Measurements from ENCODE around the gene UMODL1. TPM values are rescaled to one million over a fixed set of nuclear protein-coding genes. Genes with fewer than 3 reads are reported as not detected.

The UMODL1 gene
- total RNA-seq, 3 donors from 2014 or later, result 0.14 to 0.90 (median 0.16) TPM

DNA sequence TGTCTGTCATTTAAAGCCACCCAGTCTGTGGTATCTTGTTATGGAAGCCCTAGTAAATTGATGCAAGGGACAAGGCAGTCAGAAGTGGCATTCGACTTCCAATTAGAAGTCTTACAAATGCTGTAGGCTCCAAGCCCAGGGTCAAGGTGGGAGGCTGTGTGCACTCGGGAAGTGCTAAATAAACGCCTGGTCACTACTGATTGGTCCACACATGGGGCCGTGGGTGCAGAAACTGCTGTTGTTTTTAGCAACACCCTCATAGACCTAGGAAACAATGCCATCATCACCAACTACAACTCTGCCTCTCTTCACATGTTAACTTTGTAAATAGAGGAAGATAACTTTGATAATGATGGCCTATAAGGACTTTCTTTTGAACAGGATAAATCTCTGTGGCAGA, 40.8 kb upstream of the UMODL1 start:
- Histone ChIP-seq H3K36me3 (ENCODE audit: low read depth) (no peaks in the 10 kb centered on the region), H3K4me1 (ENCODE audit: low read depth) (peaks cover 3% of the 10 kb centered on the region), H3K9me3 (no peaks in the 10 kb centered on the region), H3K4me3 (no peak overlapping the region)
- intact Hi-C loops (cut with DNase I, micrococcal nuclease), result no loop called here
- no peak for ATAC-seq
- DNase-seq, result no peak
- TF ChIP-seq, protein P1, sequence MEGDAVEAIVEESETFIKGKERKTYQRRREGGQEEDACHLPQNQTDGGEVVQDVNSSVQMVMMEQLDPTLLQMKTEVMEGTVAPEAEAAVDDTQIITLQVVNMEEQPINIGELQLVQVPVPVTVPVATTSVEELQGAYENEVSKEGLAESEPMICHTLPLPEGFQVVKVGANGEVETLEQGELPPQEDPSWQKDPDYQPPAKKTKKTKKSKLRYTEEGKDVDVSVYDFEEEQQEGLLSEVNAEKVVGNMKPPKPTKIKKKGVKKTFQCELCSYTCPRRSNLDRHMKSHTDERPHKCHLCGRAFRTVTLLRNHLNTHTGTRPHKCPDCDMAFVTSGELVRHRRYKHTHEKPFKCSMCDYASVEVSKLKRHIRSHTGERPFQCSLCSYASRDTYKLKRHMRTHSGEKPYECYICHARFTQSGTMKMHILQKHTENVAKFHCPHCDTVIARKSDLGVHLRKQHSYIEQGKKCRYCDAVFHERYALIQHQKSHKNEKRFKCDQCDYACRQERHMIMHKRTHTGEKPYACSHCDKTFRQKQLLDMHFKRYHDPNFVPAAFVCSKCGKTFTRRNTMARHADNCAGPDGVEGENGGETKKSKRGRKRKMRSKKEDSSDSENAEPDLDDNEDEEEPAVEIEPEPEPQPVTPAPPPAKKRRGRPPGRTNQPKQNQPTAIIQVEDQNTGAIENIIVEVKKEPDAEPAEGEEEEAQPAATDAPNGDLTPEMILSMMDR (IDR thresholded peaks at IDR 0.05), result no peak

DNA sequence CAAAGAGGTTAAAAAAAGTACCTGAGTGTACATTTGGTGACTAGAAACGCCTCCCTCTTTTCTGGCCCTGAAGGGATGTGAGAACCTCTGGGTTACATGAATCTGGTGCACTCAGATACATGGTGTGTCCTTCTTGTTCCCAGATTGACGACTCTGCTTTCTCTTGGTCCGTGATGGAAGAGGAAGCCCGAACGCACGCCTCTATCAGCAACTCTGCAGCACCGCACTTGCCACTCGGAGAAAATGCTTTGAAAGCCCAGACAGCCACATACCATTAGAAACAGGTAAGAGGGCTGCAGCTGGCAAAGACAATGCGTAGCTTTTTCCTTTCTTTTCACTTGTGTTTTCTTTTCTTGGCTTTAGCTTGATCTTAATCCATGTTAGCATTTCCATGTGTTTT, 39.9 kb upstream of the UMODL1 start:
- ATAC-seq (no peak), DNase-seq (no peak)
- intact Hi-C loops (cut with DNase I, micrococcal nuclease), result no loop called here
- Histone ChIP-seq H3K9me3 (no peaks in the 10 kb centered on the region), H3K4me3 (no peak overlapping the region), H3K36me3 (ENCODE audit: low read depth) (no peaks in the 10 kb centered on the region), H3K4me1 (ENCODE audit: low read depth) (peaks cover 3% of the 10 kb centered on the region)
- TF ChIP-seq, protein P1 (IDR thresholded peaks at IDR 0.05), result no peak

DNA sequence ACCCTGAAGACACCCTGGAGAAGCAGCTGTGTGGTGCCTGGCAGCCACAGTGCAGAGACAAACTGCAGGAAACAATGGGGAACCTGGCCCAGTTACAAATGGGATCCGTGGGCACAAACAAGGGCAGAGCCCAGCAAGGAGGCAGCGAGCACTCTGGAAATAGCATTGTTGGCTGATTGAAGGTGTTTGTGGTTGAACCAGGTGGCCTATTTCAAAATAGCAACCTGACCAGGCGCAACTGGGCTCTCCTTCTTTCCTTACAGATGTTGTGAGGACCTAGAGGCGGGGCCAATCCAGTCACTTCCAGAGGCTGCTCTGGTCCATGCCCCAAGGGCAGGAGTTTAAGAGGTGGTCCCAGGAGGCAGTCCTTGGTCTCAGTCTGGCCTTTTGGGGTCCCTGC, 39.3 kb upstream of the UMODL1 start:
- Histone ChIP-seq H3K36me3 (ENCODE audit: low read depth) (no peaks in the 10 kb centered on the region), H3K4me3 (no peak overlapping the region), H3K9me3 (no peaks in the 10 kb centered on the region), H3K4me1 (ENCODE audit: low read depth) (peaks cover 3% of the 10 kb centered on the region)
- no peak for ATAC-seq
- intact Hi-C loops (cut with DNase I, micrococcal nuclease), result no loop called here
- TF ChIP-seq, protein P1 (IDR thresholded peaks at IDR 0.05), result no peak
- DNase-seq, result no peak

DNA sequence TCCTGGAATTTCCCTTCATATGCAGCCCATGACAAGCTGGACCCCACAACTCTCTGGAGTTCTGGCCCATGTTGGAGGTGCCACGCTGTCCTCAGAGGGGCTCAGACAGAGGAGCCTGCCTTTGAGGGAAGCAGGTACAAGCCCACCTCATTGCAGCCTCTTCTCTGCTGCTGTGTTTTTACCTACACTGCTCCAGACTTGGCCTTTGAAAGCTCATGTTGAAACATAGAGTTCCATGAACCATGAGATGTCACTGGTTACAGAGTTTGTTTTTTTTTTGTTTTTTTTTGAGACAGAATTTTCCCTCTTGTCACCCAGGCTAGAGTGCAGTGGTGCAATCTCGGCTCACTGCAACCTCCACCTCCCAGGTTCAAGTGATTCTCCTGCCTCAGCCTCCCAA, 38.9 kb upstream of the UMODL1 start:
- DNase-seq (no peak), ATAC-seq (no peak)
- TF ChIP-seq, protein P1 (IDR thresholded peaks at IDR 0.05), result no peak
- Histone ChIP-seq H3K9me3 (no peaks in the 10 kb centered on the region), H3K36me3 (ENCODE audit: low read depth) (no peaks in the 10 kb centered on the region), H3K4me1 (ENCODE audit: low read depth) (peaks cover 3% of the 10 kb centered on the region), H3K4me3 (no peak overlapping the region)
- intact Hi-C loops (cut with DNase I, micrococcal nuclease), result no loop called here

DNA sequence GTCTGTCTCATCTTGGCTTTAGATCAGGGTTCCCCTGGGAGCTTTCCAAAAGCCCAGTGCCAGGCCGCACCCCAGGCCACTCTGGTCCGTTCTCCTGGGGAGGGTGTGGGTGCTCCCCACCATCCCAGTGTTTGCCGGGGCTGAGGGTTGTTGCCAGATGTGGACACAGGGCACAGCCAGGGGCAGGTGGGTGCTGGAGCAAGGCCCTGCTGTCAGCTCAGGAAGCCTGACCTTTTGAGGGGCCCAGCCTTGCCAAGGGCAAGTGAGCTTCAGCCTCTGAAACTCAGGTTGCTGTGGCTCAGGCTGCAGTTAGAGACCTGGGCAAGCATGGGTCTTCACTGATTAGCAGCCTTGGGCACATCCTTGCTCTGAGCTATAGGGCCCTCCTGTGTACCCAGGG, 38.1 kb upstream of the UMODL1 start:
- TF ChIP-seq, protein P1 (IDR thresholded peaks at IDR 0.05), result no peak
- intact Hi-C loops (cut with DNase I, micrococcal nuclease), result no loop called here
- no peaks in the 10 kb centered on the region for H3K9me3 ChIP-seq
- H3K36me3 ChIP-seq (ENCODE audit: low read depth), result no peaks in the 10 kb centered on the region
- DNase-seq, result no peak
- H3K4me1 ChIP-seq (ENCODE audit: low read depth), result peaks cover 3% of the 10 kb centered on the region
- no peak for ATAC-seq
- H3K4me3 ChIP-seq, result no peak overlapping the region

DNA sequence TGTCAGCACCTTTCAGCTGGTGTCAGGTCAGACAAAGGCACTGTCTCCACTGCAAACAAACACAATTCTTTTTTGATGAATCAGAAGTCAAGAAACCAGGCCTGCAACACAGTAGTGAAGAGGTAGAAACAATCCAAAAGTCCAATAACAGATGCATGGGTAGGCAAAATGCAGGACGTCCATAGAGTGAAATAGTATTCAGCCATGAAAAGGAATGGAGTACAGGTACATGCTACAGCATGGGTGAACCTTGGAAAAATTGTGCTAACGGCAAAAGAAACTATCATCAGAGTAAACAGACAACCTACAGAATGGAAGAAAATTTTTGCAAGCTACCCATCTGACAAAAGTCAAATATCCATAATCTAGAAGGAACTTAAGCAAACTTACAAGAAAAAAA, 34.8 kb upstream of the UMODL1 start:
- intact Hi-C loops (cut with DNase I, micrococcal nuclease), result no loop called here
- no peak for ATAC-seq
- no peaks in the 10 kb centered on the region for H3K9me3 ChIP-seq

More for the DNA sequence above, 34.8 kb upstream of the UMODL1 start:
- Histone ChIP-seq H3K36me3 (ENCODE audit: low read depth) (no peaks in the 10 kb centered on the region), H3K4me1 (ENCODE audit: low read depth) (peaks cover 3% of the 10 kb centered on the region), H3K4me3 (no peak overlapping the region)
- TF ChIP-seq, protein P1 (IDR thresholded peaks at IDR 0.05), result no peak
- DNase-seq, result no peak

Measured in mucosa of descending colon (tissue), 3 donors.